HCT116 (cell line): ENCODE data around the gene TMIGD2. TPM values are rescaled to one million over a fixed set of nuclear protein-coding genes. Genes with fewer than 3 reads are reported as not detected.
A peak's percentile ranks its signal among the peaks of the same experiment; 100 is the strongest.

ENCODE experiments used
- ATAC-seq: fragments of 200-7000 bp; cut with Tn5 transposase; 2 replicates; pipeline ENCODE4 v1.9.1; 2020; ENCODE audit warnings: mild to moderate bottlenecking, moderate library complexity
- BruUV-seq: library from RNA; stranded (reverse); fragments of 400-500 nt; replicated peaks from 2 replicates; lab custom pipeline; 2021; lab: Mats Ljungman, UMichigan
- CTCF ChIA-PET: fragments of 300-600 bp; sonication (Branson Sonifier 250); formaldehyde crosslinking; loops from one replicate; lab custom pipeline; 2021; ENCODE audit warnings: antibody characterized with exemption; lab: Charles Lee
- POLR2A ChIA-PET: fragments of 300-600, 350-600 bp; sonication (Branson Sonifier 250); formaldehyde crosslinking; loops from one replicate; lab custom pipeline; 2021; ENCODE audit warnings: antibody characterized with exemption; lab: Charles Lee
- RAD21 ChIA-PET, 2 experiments: fragments of 300-600 bp; sonication (Branson Sonifier 250); formaldehyde crosslinking; loops; one replicate each; lab custom pipeline; 2023; ENCODE audit warnings: low total read pairs in 2 of 2; ENCODE audit not compliant: uncharacterized antibody in 2 of 2, unreplicated experiment in 2 of 2, low non-redundant PET in 1 of 2; lab: Charles Lee
- DNase-seq: peaks from one replicate; pipeline ENCODE4 v3.0.0-alpha.2; 2010; ENCODE audit warnings: low read depth, low spot score
- H2AFZ ChIP-seq: fragments of 200-600 bp; shearing (Covaris generic), sonication (generic); 2 replicates; pipeline ENCODE4 v1.6.1; 2017; ENCODE audit warnings: low read depth, mixed run types, mixed read lengths, antibody characterized with exemption, low read length; ENCODE audit not compliant: poor library complexity, severe bottlenecking
- H3K27ac ChIP-seq: 2 replicates; pipeline ENCODE4 v1.5.1; 2012; ENCODE audit warnings: low read depth, low read length
- H3K27me3 ChIP-seq: fragments of 200-600 bp; sonication (generic); 2 replicates; pipeline ENCODE4 v1.6.1; 2016; ENCODE audit warnings: mixed run types, low read length, mixed read lengths; ENCODE audit not compliant: insufficient read depth
- H3K36me3 ChIP-seq, 2 experiments: fragments of 200-500 bp in 1 of 2; fragments of 200-600 bp in 1 of 2; sonication (Bioruptor generic) in 1 of 2; sonication (generic) in 1 of 2; 2 replicates each; pipeline versions ENCODE4 v1.5.1 to v1.6.1; 2014 to 2016; ENCODE audit warnings: low read length in 2 of 2, inconsistent platforms in 1 of 2, mixed read lengths in 1 of 2, mixed run types in 1 of 2; ENCODE audit not compliant: insufficient read depth in 2 of 2, control insufficient read depth in 1 of 2
- H3K4me1 ChIP-seq, 2 experiments: fragments of 200-600 bp in 1 of 2; sonication (generic) in 1 of 2; 2 replicates each; pipeline versions ENCODE4 v1.5.1 to v1.6.1; 2012 to 2017; ENCODE audit warnings: low read length in 2 of 2, inconsistent platforms in 1 of 2, mild to moderate bottlenecking in 1 of 2, mixed read lengths in 1 of 2, mixed run types in 1 of 2, moderate library complexity in 1 of 2; ENCODE audit not compliant: insufficient read depth in 2 of 2, control insufficient read depth in 1 of 2
- H3K4me2 ChIP-seq: fragments of 200-600 bp; sonication (generic); 2 replicates; pipeline ENCODE4 v1.6.1; 2017; ENCODE audit warnings: mixed run types, low read length, mixed read lengths
- H3K4me3 ChIP-seq, 2 experiments: fragments of 200-600 bp in 1 of 2; sonication (generic) in 1 of 2; replicated peaks in 1 of 2; 2 replicates each; pipeline ENCODE4 v1.5.1; 2011 to 2016; ENCODE audit warnings: low read length in 2 of 2, control low read depth in 1 of 2, low read depth in 1 of 2, mild to moderate bottlenecking in 1 of 2, mixed read lengths in 1 of 2, mixed run types in 1 of 2
- H3K79me2 ChIP-seq: fragments of 200-600 bp; sonication (generic); 2 replicates; pipeline ENCODE4 v1.6.1; 2017; ENCODE audit warnings: mild to moderate bottlenecking, mixed run types, low read length, moderate library complexity, mixed read lengths; ENCODE audit not compliant: insufficient read depth
- H3K9ac ChIP-seq: fragments of 200-600 bp; sonication (generic); 2 replicates; pipeline ENCODE4 v1.6.1; 2016; ENCODE audit warnings: low read length, mixed read lengths
- H3K9me2 ChIP-seq: fragments of 200-600 bp; sonication (generic), shearing (Covaris generic); 2 replicates; pipeline ENCODE4 v1.6.1; 2017; ENCODE audit warnings: mixed run types, mild to moderate bottlenecking, moderate library complexity; ENCODE audit not compliant: insufficient read depth
- H3K9me3 ChIP-seq, 2 experiments: fragments of 200-500 bp in 1 of 2; fragments of 200-600 bp in 1 of 2; sonication (Bioruptor generic) in 1 of 2; sonication (generic) in 1 of 2; 2 replicates each; pipeline ENCODE4 v1.6.1; 2014 to 2017; ENCODE audit warnings: low read length in 2 of 2, mixed read lengths in 2 of 2, inconsistent platforms in 1 of 2, low read depth in 1 of 2, mild to moderate bottlenecking in 1 of 2, mixed run types in 1 of 2, moderate library complexity in 1 of 2; ENCODE audit not compliant: control insufficient read depth in 1 of 2, insufficient read depth in 1 of 2
- H4K20me1 ChIP-seq: fragments of 200-600 bp; sonication (generic), shearing (Covaris generic); 2 replicates; pipeline ENCODE4 v1.6.1; 2017; ENCODE audit warnings: mixed run types, mild to moderate bottlenecking, moderate library complexity; ENCODE audit not compliant: insufficient read depth
- CTCF ChIP-seq, 3 experiments: fragments of 200-600 bp in 1 of 3; sonication (generic) in 1 of 3; IDR thresholded peaks in 2 of 3; conservative IDR thresholded peaks in 1 of 3; 2 replicates each; pipeline ENCODE4 v1.5.1; 2012 to 2017; ENCODE audit warnings: low read depth in 2 of 3, low read length in 2 of 3, antibody characterized with exemption in 1 of 3, borderline replicate concordance in 1 of 3, control low read depth in 1 of 3, mild to moderate bottlenecking in 1 of 3, mixed read lengths in 1 of 3, mixed run types in 1 of 3, moderate library complexity in 1 of 3; ENCODE audit not compliant: insufficient read depth in 1 of 3
- EZH2 ChIP-seq: fragments of 200-600 bp; sonication (generic); IDR thresholded peaks from 2 replicates; pipeline ENCODE4 v1.6.1; 2017; ENCODE audit warnings: antibody characterized with exemption, mixed run types
- MAX ChIP-seq: IDR thresholded peaks from 2 replicates; pipeline ENCODE4 v1.6.1; 2012
- POLR2AphosphoS5 ChIP-seq: IDR thresholded peaks from 2 replicates; pipeline ENCODE4 v1.6.1; 2011; ENCODE audit warnings: mild to moderate bottlenecking, low read depth, low read length, moderate library complexity
- RAD21 ChIP-seq: IDR thresholded peaks from 2 replicates; pipeline ENCODE4 v1.6.1; 2012; ENCODE audit warnings: low read depth, mild to moderate bottlenecking
- SIN3A ChIP-seq: IDR thresholded peaks from 2 replicates; pipeline ENCODE4 v1.6.1; 2012; ENCODE audit warnings: low read depth
- TCF7L2 ChIP-seq: IDR thresholded peaks from 2 replicates; pipeline ENCODE4 v1.7.0; 2011; ENCODE audit warnings: borderline replicate concordance, inconsistent platforms; ENCODE audit not compliant: insufficient read depth, insufficient read length; ENCODE audit errors: extremely low read depth
- YY1 ChIP-seq: IDR thresholded peaks from 2 replicates; pipeline ENCODE4 v1.6.1; 2011; ENCODE audit warnings: low read length, low read depth, moderate library complexity, mild to moderate bottlenecking; ENCODE audit not compliant: insufficient replicate concordance; ENCODE audit errors: extremely low read depth
- intact Hi-C: fragments of 100-400 bp; cut with micrococcal nuclease; formaldehyde crosslinking; loops from 2 replicates; pipeline ENCODE4 v1.10.0; 2022
- total RNA-seq: library from RNA; stranded (reverse); gene quantifications from one replicate; pipeline ENCODE4 v1.2.1, GENCODE V29; 2021; ENCODE audit not compliant: unreplicated experiment

Gene TMIGD2
- total RNA-seq, 1 experiment from 2014 or later, result not detected

- Histone ChIP-seq H3K27ac (peak within 1 kb of the TSS; percentile 86), H3K9me2 (no peaks in the 10 kb centered on the region), H3K4me3 (peak within 1 kb of the TSS; percentile 69 to 75), H2AFZ (peak within 1 kb of the TSS; percentile 62), H3K4me2 (peak within 1 kb of the TSS; percentile 97), H3K36me3 (peaks cover 0 to 5% of the 10 kb centered on the region in 2 experiments; a peak in 2 of 4 replicates), H3K27me3 (no peaks in the 10 kb centered on the region), H3K9ac (peak within 1 kb of the TSS; percentile 77), H3K9me3 (no peaks in the 10 kb centered on the region), H4K20me1 (no peaks in the 10 kb centered on the region), H3K4me1 (peaks cover 7 to 18% of the 10 kb centered on the region in 2 experiments), H3K79me2 (no peaks in the 10 kb centered on the region; the same call in 1 of the 2 replicates)
- intact Hi-C loops, result loop anchor here (2.0 kb wide), 1 partner anchor 31 kb away; no protein-coding TSS in a partner anchor
- DNase-seq (peak; percentile 50), ATAC-seq (peak; percentile 79)
- TF ChIP-seq RAD21 (no peak), SIN3A (0 out of 2 replicates have a peak, but pooled peaks have one; percentile 24), POLR2AphosphoS5 (peak; percentile 48; the same call in 1 of the 2 replicates), MAX (peak; percentile 74; the same call in 1 of the 2 replicates), YY1 (peak; percentile 77), EZH2 (no peak), TCF7L2 (no peak), CTCF (IDR thresholded peaks at IDR 0.05 in 2 of 3, conservative IDR thresholded peaks at IDR 0.05 in 1 of 3; ENCODE audit: borderline replicate concordance in 1 of 3, insufficient read depth in 1 of 3, low read depth in 2 of 3, low read length in 2 of 3) (no peak)
- ChIA-PET POLR2A (interaction anchor here (1.0 to 1.6 kb wide), 15 partner anchors 9 to 128 kb away, joined by 3 to 11 read pairs (median 5); partner anchors contain the start of genes CHAF1A, FSD1 and YJU2), CTCF (interaction anchor here (1.2 to 3.0 kb wide), 4 partner anchors 9 to 96 kb away, joined by 3 to 47 read pairs (median 20); partner anchors contain the start of gene YJU2), RAD21 (interaction anchor here in 1 of 2 experiments (0.8 to 1.5 kb wide), 2 partner anchors 9 to 77 kb away, joined by 3 to 10 read pairs; no protein-coding TSS in a partner anchor)
- BruUV-seq, result no TSS peak
Observed at GRCh38 chr19:4343370-4344307, 41.5 kb upstream of the TMIGD2 start, which contains the start of gene MPND. MPND (plus strand) TSS chr19:4343562; CDS start chr19:4343594, 32 bp downstream.
